ENCODE data around the gene TREX2.

Gene TREX2

DNA sequence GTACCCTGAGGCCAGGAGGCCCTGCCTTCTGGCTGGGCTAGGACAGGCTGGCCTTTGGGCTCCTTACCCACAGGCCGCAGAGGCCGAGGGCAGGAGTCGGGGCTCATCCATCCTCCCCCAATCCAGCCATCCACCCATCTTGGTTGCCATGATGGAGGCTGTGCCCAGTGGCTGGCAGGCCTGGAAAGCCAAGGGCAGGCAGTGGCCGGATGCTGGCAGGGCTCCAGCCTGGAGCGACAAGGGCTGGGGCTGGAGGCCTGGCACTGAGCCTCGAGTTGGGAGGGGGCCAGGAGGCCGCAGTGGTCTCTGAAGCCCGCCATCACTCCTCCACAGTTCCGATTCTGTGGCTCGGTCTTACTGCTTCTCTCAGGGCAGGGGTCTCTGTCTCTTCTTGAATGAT lies 40.3 kb upstream of the TREX2 start:
- no peaks in the 10 kb centered on the region for H3K27me3 ChIP-seq (ENCODE audit: control insufficient read depth, insufficient read depth, low read length)
- no peak overlapping the region for H3K4me3 ChIP-seq (ENCODE audit: low read depth, low read length)
- no peaks in the 10 kb centered on the region for H3K4me1 ChIP-seq (ENCODE audit: control insufficient read depth, insufficient read depth, low read length)
- no peaks in the 10 kb centered on the region for H3K9me3 ChIP-seq (ENCODE audit: control insufficient read depth, insufficient read depth, low read length)
- no peak overlapping the region for H3K9ac ChIP-seq (ENCODE audit: low read depth, low read length)
- H3K36me3 ChIP-seq (ENCODE audit: control insufficient read depth, insufficient read depth, low read length), result no peaks in the 10 kb centered on the region

DNA sequence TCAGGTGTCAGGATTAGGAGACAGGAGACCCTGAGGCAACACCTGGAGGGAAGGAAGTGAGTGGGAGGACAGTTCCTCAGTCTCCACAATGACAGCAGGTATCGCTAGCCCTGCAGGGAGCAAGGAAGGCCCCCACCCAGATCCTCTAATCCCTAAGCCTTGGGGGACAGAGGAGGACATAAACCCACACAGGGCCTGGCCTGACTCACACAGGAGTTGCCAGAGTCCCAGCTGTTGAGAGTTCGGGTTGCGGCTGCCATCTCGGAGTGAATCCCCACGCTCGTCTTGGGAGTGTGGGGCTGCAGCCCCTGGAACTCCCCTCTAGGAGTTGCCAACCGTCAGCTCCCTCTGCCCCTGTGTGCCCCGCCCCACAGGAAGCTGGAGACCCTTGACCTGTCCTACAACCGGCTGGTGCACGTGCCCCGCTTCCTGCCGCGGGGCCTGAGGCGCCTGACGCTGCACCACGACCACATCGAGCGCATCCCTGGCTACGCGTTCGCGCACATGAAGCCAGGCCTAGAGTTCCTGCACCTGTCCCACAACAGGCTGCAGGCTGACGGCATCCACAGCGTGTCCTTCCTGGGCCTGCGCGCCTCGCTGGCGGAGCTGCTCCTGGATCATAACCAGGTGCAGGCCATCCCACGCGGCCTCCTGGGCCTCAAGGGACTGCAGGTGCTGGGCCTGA lies 39.7 kb upstream of the TREX2 start:
- no peak overlapping the region for H3K9ac ChIP-seq (ENCODE audit: low read depth, low read length)
- no peaks in the 10 kb centered on the region for H3K27me3 ChIP-seq (ENCODE audit: control insufficient read depth, insufficient read depth, low read length)
- H3K4me3 ChIP-seq (ENCODE audit: low read depth, low read length), result no peak overlapping the region
- no peaks in the 10 kb centered on the region for H3K36me3 ChIP-seq (ENCODE audit: control insufficient read depth, insufficient read depth, low read length)
- H3K9me3 ChIP-seq (ENCODE audit: control insufficient read depth, insufficient read depth, low read length), result no peaks in the 10 kb centered on the region
- no peaks in the 10 kb centered on the region for H3K4me1 ChIP-seq (ENCODE audit: control insufficient read depth, insufficient read depth, low read length)

DNA sequence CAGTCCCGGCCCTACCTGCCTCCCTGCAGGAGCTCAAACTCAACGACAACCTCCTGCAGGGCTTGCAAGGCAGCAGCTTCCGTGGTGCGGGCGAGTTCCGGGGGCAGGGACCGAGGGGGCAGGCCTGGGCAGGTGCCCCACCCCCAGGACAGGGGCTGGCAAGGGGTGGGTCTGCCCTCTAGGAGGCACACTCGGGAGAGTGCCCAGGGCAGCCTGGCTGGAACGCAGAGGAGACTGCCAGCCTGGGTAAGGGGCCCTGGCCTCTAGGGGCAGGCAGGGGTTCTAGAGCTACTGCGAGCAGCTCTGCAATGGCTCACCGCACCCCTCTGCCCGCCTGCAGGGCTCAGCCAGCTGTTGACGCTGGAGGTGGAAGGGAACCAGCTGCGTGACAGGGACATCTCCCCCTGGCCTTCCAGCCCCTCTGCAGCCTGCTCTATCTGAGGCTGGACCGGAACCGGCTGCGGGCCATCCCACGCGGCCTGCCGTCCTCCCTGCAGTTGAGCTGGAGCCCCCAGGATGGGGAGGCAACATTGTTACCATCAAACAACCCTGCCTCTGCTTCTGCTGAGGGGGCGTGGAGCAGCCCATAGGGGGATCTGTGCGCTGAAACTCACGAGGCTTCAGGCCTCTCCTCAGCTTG lies 36.6 kb upstream of the TREX2 start:
- H3K36me3 ChIP-seq (ENCODE audit: control insufficient read depth, insufficient read depth, low read length), result no peaks in the 10 kb centered on the region
- H3K4me1 ChIP-seq (ENCODE audit: control insufficient read depth, insufficient read depth, low read length), result peaks cover 2% of the 10 kb centered on the region
- H3K9ac ChIP-seq (ENCODE audit: low read depth, low read length), result no peak overlapping the region
- H3K27me3 ChIP-seq (ENCODE audit: control insufficient read depth, insufficient read depth, low read length), result no peaks in the 10 kb centered on the region
- peaks cover 2% of the 10 kb centered on the region for H3K9me3 ChIP-seq (ENCODE audit: control insufficient read depth, insufficient read depth, low read length)
- H3K4me3 ChIP-seq (ENCODE audit: low read depth, low read length), result no peak overlapping the region

DNA sequence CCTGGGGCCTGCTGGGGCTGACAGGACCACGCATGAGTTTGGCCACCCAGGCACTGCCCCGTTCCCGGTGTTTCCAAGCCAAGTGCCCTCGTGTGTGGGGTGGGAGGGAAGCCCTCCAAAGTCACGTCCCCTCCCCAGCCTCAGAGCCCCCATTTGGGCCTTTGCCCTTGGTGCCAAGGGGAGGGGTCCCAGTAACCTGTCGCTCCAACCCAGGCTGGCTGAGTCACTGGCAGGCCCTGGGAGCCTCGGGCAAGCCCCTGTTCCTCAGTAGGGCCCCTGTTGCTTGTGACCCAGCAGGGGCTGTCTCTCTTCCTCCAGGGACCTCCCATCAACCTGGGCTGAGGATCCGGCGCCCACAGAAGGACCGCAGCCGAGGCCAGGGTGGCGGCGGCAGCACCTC lies 35.2 kb upstream of the TREX2 start:
- Histone ChIP-seq H3K4me1 (ENCODE audit: control insufficient read depth, insufficient read depth, low read length) (peaks cover 4% of the 10 kb centered on the region), H3K9ac (ENCODE audit: low read depth, low read length) (no peak overlapping the region), H3K36me3 (ENCODE audit: control insufficient read depth, insufficient read depth, low read length) (no peaks in the 10 kb centered on the region), H3K27me3 (ENCODE audit: control insufficient read depth, insufficient read depth, low read length) (peaks cover 4% of the 10 kb centered on the region), H3K9me3 (ENCODE audit: control insufficient read depth, insufficient read depth, low read length) (peaks cover 5% of the 10 kb centered on the region), H3K4me3 (ENCODE audit: low read depth, low read length) (no peak overlapping the region)

DNA sequence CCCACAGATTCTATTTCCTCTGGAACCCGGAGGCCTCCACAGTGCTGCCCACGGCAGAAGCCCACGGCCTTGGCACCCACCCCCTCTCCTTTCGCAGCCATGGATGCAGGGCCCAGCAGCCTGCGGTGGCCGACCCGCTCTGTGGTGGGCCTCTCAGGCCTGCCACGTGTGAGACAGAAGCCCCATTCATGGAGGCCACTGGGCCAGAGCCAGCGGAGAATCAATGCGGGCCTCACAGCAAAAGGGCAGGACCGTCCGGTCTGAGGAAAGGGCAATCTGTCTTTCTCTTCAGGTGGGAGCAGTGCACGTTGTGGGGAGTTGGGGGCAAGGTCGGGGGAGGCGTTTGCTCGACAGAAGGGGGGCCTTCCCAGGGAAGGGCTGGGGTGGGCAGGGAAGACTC lies 32.9 kb upstream of the TREX2 start:
- Histone ChIP-seq H3K9ac (ENCODE audit: low read depth, low read length) (no peak overlapping the region), H3K27me3 (ENCODE audit: control insufficient read depth, insufficient read depth, low read length) (peaks cover 10% of the 10 kb centered on the region)

DNA sequence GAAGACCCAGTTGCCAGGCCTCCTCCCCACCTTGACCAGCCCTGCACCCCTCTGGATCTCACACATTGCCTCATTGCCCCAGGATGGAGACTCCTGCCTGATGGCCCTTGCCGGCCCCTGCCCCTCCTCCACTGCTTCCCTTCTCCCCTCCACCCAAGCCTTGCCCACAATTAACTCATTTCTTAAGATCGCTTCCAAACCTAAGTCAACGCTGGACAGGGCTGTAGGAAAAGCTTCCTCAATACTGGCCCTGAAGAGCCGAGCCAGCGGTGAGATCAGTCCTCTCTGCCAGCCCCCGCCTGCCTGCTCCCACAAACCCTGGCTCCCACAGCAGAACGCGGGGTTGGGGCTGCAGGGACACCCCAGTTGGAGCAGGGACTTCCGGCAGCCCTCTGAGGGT lies 32.0 kb upstream of the TREX2 start:
- peaks cover 5% of the 10 kb centered on the region for H3K9me3 ChIP-seq (ENCODE audit: control insufficient read depth, insufficient read depth, low read length)
- no peaks in the 10 kb centered on the region for H3K36me3 ChIP-seq (ENCODE audit: control insufficient read depth, insufficient read depth, low read length)

More for the DNA sequence above, 32.9 kb upstream of the TREX2 start:
- H3K4me3 ChIP-seq (ENCODE audit: low read depth, low read length), result no peak overlapping the region
- H3K4me1 ChIP-seq (ENCODE audit: control insufficient read depth, insufficient read depth, low read length), result peaks cover 4% of the 10 kb centered on the region
- no peaks in the 10 kb centered on the region for H3K36me3 ChIP-seq (ENCODE audit: control insufficient read depth, insufficient read depth, low read length)
- H3K9me3 ChIP-seq (ENCODE audit: control insufficient read depth, insufficient read depth, low read length), result peaks cover 5% of the 10 kb centered on the region

DNA sequence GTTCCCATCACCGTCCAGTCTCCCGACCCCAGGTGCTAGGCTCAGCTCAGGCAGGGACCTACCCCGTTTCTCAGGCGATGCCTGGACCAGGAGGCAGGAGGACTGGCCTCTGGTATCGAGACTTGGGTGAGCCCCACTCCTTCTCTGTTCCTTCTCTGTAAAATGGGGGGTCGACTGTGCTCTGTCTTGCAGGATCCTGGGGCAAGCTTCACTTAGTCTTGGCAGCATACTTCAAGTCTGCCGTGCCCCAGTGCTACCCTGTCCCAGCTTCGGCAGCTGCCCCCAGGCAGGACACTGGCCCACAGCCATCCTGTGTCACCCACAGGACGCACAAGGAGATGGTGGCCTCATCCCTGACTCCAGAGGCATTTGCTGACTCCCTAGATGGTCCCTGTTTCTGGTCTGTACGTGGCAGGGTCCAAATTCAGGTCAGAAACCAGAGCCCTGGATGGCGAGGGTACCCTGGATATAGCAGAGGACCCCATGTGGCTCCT lies 31.6 kb upstream of the TREX2 start:
- H3K9me3 ChIP-seq (ENCODE audit: control insufficient read depth, insufficient read depth, low read length), result peaks cover 5% of the 10 kb centered on the region
- no peaks in the 10 kb centered on the region for H3K36me3 ChIP-seq (ENCODE audit: control insufficient read depth, insufficient read depth, low read length)
- H3K4me1 ChIP-seq (ENCODE audit: control insufficient read depth, insufficient read depth, low read length), result peaks cover 4% of the 10 kb centered on the region

More for the DNA sequence above, 32.0 kb upstream of the TREX2 start:
- Histone ChIP-seq H3K9ac (ENCODE audit: low read depth, low read length) (no peak overlapping the region), H3K27me3 (ENCODE audit: control insufficient read depth, insufficient read depth, low read length) (peaks cover 10% of the 10 kb centered on the region), H3K4me1 (ENCODE audit: control insufficient read depth, insufficient read depth, low read length) (peaks cover 4% of the 10 kb centered on the region), H3K4me3 (ENCODE audit: low read depth, low read length) (no peak overlapping the region)

DNA sequence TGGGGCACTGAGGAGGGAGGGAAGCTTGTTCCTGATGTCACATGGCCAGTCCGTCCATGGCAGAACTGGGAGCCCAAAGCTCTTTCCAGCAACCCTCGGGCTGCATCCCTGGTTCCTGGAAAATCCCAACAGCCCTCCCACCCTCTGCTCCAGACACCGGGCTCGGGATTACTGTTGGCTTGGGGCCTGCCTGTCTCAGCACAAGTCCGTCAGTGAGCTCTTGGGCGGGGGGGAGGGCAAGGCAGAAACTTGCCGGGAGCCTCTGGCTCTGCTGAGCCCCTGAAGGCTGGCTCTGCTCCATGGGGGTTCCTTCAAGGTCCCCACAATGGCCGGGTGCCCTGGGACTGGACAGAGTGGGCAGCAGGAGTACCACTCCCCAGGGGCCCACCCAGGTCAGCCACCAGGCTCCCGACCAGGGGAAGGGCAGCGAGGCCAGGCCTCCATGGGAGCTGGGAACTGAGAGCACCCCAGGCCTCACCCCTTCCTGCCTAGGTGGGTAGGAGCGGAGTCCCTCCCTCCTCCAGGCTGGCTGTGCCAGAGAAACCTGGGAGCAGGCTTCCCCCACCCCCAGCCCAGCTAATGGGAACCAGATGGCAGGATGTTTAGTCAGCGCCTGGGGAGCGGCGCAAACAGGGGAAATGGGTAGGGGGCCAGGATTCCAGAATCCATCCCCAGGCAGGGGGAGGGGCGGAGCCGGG lies 31.0 kb upstream of the TREX2 start:
- Histone ChIP-seq H3K27me3 (ENCODE audit: control insufficient read depth, insufficient read depth, low read length) (peaks cover 10% of the 10 kb centered on the region), H3K36me3 (ENCODE audit: control insufficient read depth, insufficient read depth, low read length) (no peaks in the 10 kb centered on the region), H3K9me3 (ENCODE audit: control insufficient read depth, insufficient read depth, low read length) (peaks cover 5% of the 10 kb centered on the region), H3K4me1 (ENCODE audit: control insufficient read depth, insufficient read depth, low read length) (peaks cover 4% of the 10 kb centered on the region), H3K4me3 (ENCODE audit: low read depth, low read length) (no peak overlapping the region), H3K9ac (ENCODE audit: low read depth, low read length) (no peak overlapping the region)

More for the DNA sequence above, 31.6 kb upstream of the TREX2 start:
- Histone ChIP-seq H3K27me3 (ENCODE audit: control insufficient read depth, insufficient read depth, low read length) (peaks cover 10% of the 10 kb centered on the region), H3K9ac (ENCODE audit: low read depth, low read length) (no peak overlapping the region), H3K4me3 (ENCODE audit: low read depth, low read length) (no peak overlapping the region)

DNA sequence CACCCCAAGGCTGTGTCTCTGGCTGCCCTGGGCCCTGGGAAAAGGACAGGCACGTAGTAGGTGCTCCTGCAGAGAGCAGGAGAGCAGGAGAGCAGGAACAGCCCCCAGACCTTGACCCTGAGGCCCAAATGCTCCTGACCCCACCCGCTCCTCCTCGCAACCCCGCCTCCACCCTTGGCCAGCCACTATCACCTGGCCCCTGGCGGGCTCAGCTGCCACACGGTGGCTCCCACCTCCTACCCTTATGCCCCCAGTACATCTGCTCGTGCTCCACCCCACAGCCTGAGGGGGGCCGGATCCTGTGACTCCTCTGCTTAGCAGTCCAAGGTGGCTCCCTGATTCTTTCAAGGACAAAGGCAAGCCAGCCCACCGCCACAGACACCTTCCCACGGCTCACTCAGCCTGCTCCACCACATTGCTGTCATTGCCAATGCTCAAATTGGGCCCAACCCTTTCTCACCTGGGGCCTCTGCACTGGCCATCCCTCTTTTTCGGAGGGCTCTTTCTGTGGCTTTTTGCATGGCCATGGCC lies 30.0 kb upstream of the TREX2 start:
- Histone ChIP-seq H3K9ac (ENCODE audit: low read depth, low read length) (no peak overlapping the region), H3K27me3 (ENCODE audit: control insufficient read depth, insufficient read depth, low read length) (peaks cover 10% of the 10 kb centered on the region), H3K36me3 (ENCODE audit: control insufficient read depth, insufficient read depth, low read length) (no peaks in the 10 kb centered on the region), H3K9me3 (ENCODE audit: control insufficient read depth, insufficient read depth, low read length) (peaks cover 5% of the 10 kb centered on the region), H3K4me1 (ENCODE audit: control insufficient read depth, insufficient read depth, low read length) (peaks cover 4% of the 10 kb centered on the region), H3K4me3 (ENCODE audit: low read depth, low read length) (no peak overlapping the region)

DNA sequence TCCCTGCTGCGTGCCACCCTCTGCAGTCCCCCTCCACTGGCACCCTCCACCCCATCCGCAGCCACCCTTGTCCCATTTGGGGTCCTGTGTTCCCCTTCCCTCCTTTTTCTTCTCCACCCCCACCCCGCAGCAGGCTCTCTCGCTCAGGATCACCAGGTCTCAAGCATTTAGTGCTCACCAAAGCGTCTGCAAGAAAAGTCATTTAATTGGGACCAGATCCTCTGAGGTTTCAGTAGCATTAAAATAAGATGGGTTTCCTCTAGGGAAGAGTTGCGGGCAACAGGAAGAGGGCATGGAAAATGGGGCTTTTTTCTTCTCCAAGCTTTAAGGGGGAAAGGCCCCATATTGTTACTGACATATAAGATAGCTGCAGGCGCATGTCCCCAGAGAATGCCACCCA lies 29.4 kb upstream of the TREX2 start:
- H3K27me3 ChIP-seq (ENCODE audit: control insufficient read depth, insufficient read depth, low read length), result peaks cover 10% of the 10 kb centered on the region
- H3K4me1 ChIP-seq (ENCODE audit: control insufficient read depth, insufficient read depth, low read length), result peaks cover 4% of the 10 kb centered on the region
- peaks cover 5% of the 10 kb centered on the region for H3K9me3 ChIP-seq (ENCODE audit: control insufficient read depth, insufficient read depth, low read length)
- no peaks in the 10 kb centered on the region for H3K36me3 ChIP-seq (ENCODE audit: control insufficient read depth, insufficient read depth, low read length)
- H3K4me3 ChIP-seq (ENCODE audit: low read depth, low read length), result no peak overlapping the region
- no peak overlapping the region for H3K9ac ChIP-seq (ENCODE audit: low read depth, low read length)

DNA sequence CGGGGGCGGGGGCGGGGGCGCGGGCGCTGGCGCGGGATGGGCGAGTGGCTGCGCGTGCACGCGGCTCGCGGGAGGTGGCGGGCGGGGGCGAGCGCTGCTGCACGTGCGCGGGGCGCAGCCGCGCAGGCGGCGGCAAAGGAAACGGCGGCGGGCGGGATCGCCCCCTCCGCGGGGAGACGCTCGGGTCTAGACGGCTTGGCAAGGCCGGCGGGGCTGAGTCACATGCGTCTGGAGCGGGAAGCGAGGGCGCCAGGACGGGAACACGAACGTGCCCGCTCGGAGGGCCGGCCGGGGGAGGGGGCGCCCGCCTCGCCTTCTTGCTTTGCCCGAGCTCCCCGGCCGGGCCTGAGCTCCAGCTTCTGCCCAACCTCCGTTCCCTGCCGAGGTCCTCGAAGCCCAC lies 28.9 kb upstream of the TREX2 start:
- H3K27me3 ChIP-seq (ENCODE audit: control insufficient read depth, insufficient read depth, low read length), result peaks cover 10% of the 10 kb centered on the region
- peaks cover 1% of the 10 kb centered on the region for H3K36me3 ChIP-seq (ENCODE audit: control insufficient read depth, insufficient read depth, low read length)
- no peak overlapping the region for H3K9ac ChIP-seq (ENCODE audit: low read depth, low read length)
- no peak overlapping the region for H3K4me3 ChIP-seq (ENCODE audit: low read depth, low read length)
- peaks cover 4% of the 10 kb centered on the region for H3K4me1 ChIP-seq (ENCODE audit: control insufficient read depth, insufficient read depth, low read length)
- H3K9me3 ChIP-seq (ENCODE audit: control insufficient read depth, insufficient read depth, low read length), result peaks cover 5% of the 10 kb centered on the region
